ENCODE results near the gene CNIH4.
A peak's percentile ranks its signal among the peaks of the same experiment; 100 is the strongest.

The CNIH4 gene

DNA sequence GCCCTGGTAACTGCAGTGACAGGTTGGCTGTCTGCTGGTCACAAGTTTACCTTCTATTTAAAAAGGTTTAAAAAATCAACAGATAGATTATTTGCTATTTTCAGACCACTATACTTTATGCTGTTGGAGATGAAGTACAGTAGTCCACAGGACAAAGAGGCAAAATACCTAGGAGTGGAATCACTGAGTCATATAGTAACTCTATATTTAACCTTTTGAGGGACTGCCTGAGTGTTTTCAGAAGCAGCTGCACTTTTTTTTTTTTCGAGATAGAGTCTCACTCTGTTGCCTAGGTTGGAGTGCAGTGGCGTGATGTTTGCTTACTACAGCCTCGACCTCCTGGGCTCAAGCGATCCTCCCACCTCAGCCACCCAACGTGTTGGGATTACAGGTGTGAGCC is 11.7 kb downstream of the CNIH4 start:
- CTCF ChIA-PET, result no interaction called here
- no peak overlapping the region for H3K27ac ChIP-seq
- POLR2A ChIA-PET (ENCODE audit: low non-redundant PET), result no interaction called here
- DNase-seq (ENCODE audit: low spot score), result no peak
- TF ChIP-seq, protein P1, sequence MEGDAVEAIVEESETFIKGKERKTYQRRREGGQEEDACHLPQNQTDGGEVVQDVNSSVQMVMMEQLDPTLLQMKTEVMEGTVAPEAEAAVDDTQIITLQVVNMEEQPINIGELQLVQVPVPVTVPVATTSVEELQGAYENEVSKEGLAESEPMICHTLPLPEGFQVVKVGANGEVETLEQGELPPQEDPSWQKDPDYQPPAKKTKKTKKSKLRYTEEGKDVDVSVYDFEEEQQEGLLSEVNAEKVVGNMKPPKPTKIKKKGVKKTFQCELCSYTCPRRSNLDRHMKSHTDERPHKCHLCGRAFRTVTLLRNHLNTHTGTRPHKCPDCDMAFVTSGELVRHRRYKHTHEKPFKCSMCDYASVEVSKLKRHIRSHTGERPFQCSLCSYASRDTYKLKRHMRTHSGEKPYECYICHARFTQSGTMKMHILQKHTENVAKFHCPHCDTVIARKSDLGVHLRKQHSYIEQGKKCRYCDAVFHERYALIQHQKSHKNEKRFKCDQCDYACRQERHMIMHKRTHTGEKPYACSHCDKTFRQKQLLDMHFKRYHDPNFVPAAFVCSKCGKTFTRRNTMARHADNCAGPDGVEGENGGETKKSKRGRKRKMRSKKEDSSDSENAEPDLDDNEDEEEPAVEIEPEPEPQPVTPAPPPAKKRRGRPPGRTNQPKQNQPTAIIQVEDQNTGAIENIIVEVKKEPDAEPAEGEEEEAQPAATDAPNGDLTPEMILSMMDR (conservative IDR thresholded peaks at IDR 0.05; ENCODE audit: low read depth), result no peak

DNA sequence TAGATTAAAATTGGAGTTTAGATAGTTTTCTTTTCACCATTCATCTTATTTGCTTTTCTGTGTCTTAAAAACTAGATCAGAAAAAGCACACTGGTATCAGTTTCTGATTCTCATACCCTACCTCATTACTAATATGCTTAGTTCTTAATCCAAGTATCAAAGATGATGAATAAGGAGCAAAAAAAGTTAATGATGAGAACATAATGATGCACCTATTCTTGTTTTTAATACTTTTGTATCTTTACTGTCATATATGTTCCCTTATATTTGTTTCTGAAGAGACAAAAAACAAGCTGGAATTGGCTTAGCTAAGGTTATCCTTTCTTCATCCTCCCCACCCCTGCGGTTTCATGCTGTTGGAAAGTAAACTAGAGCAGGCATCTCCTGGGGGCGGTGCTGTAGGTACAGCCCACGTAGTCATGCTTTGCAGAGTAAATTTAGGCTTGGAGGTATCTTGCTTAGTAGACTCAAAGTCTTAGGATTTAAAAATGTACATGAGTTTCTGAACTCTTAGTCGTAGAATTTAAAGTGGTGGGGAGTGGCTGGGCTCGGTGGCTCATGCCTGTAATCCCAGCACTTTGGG is 16.4 kb downstream of the CNIH4 start:
- DNase-seq (ENCODE audit: low spot score), result no peak
- POLR2A ChIA-PET (ENCODE audit: low non-redundant PET), result interaction anchor here (0.6 kb wide), 1 partner anchor 12 kb away, joined by 13 read pairs; no protein-coding TSS in a partner anchor
- no peak overlapping the region for H3K27ac ChIP-seq
- CTCF ChIA-PET, result interaction anchor here (0.7 kb wide), 2 partner anchors 51 to 267 kb away, joined by 3 read pairs; no protein-coding TSS in a partner anchor
- TF ChIP-seq, protein P1 (conservative IDR thresholded peaks at IDR 0.05; ENCODE audit: low read depth), result no peak

DNA sequence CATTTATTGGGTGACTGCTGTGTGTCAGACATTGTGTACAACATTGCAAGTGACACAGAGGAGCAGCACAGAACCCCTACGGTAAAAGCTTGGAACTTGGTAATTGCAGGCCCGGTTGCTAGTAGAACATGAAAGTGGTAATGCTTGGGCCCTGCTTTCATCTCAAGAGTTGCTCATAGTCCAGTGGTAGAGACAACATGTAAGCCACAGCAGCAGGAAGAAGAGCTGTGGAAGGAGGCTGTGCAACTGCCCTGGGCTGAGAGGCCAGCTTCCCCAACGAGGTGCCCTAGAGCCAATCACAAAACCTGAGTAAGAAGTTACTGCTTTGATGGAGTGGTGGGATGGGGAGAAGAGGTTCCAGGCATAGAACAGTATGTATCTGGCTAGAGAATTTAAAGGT is 18.4 kb downstream of the CNIH4 start:
- POLR2A ChIA-PET (ENCODE audit: low non-redundant PET), result interaction anchor here (0.8 kb wide), 1 partner anchor 21 kb away, joined by 3 read pairs; no protein-coding TSS in a partner anchor
- no peak overlapping the region for H3K27ac ChIP-seq
- CTCF ChIA-PET, result interaction anchor here (0.6 to 0.8 kb wide), 3 partner anchors 40 to 1471 kb away, joined by 3 read pairs; no protein-coding TSS in a partner anchor
- TF ChIP-seq, protein P1 (conservative IDR thresholded peaks at IDR 0.05; ENCODE audit: low read depth), result no peak
- DNase-seq (ENCODE audit: low spot score), result no peak

DNA sequence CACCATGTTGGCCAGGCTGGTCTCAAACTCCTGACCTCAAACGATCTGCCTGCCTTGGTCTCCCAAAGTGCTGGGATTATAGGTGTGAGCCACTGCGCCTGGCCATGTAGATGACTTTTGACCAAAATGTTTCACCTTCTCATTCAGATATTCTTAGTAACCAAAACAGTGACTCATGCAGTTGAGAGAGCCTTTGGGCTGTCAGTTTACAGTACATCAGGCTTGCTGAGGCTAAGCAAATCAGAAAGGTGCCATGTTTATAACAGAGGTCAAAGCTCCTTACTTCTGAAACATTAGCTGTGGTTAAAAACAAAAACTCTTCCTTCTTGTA is 21.0 kb downstream of the CNIH4 start:
- DNase-seq (ENCODE audit: low spot score), result peak; percentile 41
- CTCF ChIA-PET, result interaction anchor here (1.1 kb wide), 1 partner anchor 30 kb away, joined by 3 read pairs; no protein-coding TSS in a partner anchor
- POLR2A ChIA-PET (ENCODE audit: low non-redundant PET), result no interaction called here
- TF ChIP-seq, protein P1 (conservative IDR thresholded peaks at IDR 0.05; ENCODE audit: low read depth), result no peak
- no peak overlapping the region for H3K27ac ChIP-seq

DNA sequence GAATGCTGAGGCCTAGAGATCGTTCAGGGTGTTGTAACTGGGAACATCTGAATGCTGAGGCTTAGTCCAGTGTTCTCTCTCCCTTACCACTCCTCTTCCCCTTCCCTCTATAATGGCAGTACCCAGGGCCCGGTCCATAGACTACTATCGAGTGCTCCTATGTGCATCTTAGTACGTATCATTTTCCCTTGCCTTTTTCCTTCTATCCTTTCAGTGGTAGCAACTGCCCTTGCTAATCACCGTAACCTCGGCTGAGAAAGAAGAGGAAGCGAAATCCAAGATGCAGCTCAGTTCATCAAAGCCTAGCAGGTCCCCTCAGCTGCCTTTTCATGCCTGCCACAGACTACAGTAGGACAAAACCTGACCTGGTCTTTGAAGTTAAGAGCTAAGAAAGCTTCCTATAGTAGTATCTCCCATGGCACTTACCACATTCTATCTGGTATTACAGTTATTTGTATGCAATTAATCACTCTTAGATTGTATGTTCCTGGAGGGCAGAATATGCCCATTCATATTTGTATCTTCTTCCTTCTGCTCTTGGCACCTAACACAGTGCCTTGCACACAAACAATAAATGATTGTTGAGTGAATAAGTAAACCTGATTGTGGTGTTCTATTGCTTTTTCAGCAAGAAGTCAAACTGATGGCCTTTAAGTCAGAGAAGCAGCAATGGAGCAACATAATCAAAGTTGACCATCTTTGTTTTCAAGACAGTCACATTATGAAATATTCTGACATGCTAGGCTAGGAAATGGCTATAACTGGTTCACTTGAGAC is 22.4 kb downstream of the CNIH4 start:
- ChIA-PET POLR2A (ENCODE audit: low non-redundant PET) (no interaction called here), CTCF (no interaction called here)
- no peak overlapping the region for H3K27ac ChIP-seq

DNA sequence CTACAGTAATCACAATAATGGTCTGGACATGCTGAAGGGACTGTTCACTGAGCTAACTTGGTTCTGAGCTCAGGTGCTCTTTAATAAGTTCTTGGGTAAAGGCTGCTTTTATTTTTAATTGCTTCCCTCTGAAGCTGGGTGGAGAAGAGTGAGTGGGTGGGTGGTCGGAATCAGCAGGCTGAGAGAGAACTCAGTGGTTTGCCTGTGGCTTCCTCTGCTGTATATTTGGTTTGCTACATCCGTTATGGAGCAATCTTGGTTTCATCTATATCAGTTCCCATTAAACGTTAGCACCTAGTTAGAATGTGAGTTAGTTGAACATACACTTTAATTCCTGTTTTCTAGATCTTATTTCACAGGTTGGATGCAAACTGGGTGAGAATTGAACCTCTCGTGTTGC is 23.3 kb downstream of the CNIH4 start:
- POLR2A ChIA-PET (ENCODE audit: low non-redundant PET), result no interaction called here
- CTCF ChIA-PET, result no interaction called here
- DNase-seq (ENCODE audit: low spot score), result no peak
- no peak overlapping the region for H3K27ac ChIP-seq
- TF ChIP-seq, protein P1 (conservative IDR thresholded peaks at IDR 0.05; ENCODE audit: low read depth), result no peak

More for the DNA sequence above, 22.4 kb downstream of the CNIH4 start:
- no peak for DNase-seq (ENCODE audit: low spot score)
- TF ChIP-seq, protein P1 (conservative IDR thresholded peaks at IDR 0.05; ENCODE audit: low read depth), result no peak
